ENCODE data around the gene IFTAP. TPM values are rescaled to one million over a fixed set of nuclear protein-coding genes. Genes with fewer than 3 reads are reported as not detected.

Gene IFTAP
- total RNA-seq, 4 donors from 2014 or later = 1.5 to 14.9 (median 8.6) TPM

DNA sequence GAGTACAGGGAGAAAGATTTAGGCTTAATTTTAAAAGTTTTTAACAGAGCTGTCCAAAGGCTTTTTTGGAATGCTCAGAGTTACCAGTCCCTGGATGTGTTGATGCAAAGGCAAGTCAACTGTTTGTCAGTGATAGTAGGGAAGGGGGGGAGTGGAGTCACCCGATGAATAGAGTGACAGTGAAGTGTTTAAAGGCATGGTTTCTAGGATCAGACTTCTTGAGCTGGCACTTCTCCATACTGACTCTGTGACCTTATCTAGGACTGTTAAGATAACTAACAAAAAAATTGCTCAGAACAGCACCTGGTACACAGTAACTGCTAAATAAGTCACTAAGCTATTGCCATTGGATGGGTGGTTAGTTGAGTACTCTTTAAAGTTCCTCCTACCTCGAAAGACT is 15.1 kb downstream of the IFTAP start:
- no peak for DNase-seq
- no peak overlapping the region for H3K27ac ChIP-seq
- H3K4me3 ChIP-seq = no peak overlapping the region
- H3K36me3 ChIP-seq = no peaks in the 10 kb centered on the region
- H3K4me1 ChIP-seq = no peaks in the 10 kb centered on the region
- TF ChIP-seq POLR2A (IDR thresholded peaks at IDR 0.05) = no peak
- TF ChIP-seq, protein P1, sequence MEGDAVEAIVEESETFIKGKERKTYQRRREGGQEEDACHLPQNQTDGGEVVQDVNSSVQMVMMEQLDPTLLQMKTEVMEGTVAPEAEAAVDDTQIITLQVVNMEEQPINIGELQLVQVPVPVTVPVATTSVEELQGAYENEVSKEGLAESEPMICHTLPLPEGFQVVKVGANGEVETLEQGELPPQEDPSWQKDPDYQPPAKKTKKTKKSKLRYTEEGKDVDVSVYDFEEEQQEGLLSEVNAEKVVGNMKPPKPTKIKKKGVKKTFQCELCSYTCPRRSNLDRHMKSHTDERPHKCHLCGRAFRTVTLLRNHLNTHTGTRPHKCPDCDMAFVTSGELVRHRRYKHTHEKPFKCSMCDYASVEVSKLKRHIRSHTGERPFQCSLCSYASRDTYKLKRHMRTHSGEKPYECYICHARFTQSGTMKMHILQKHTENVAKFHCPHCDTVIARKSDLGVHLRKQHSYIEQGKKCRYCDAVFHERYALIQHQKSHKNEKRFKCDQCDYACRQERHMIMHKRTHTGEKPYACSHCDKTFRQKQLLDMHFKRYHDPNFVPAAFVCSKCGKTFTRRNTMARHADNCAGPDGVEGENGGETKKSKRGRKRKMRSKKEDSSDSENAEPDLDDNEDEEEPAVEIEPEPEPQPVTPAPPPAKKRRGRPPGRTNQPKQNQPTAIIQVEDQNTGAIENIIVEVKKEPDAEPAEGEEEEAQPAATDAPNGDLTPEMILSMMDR (IDR thresholded peaks at IDR 0.05) = no peak
- H3K27me3 ChIP-seq = no peaks in the 10 kb centered on the region
- no peaks in the 10 kb centered on the region for H3K9me3 ChIP-seq

DNA sequence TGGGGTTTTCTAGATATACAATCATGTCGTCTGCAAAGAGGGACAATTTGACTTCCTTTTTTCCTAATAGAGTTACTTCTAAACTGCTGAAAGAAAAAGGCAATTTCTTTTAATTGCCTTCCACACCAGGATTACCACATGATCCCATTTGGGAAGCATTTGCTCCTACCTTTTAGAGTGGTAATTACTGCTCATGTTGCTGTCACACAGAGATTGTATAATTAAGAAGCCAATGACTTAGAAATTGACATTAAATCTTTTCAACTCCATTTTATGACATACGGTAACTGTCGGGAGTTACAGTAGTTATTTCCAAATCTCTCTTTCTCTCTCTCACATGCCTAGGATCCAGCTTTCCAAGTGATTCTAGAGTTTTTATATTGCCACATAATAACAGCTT is 21.5 kb downstream of the IFTAP start:
- no peak for DNase-seq
- Histone ChIP-seq H3K4me3 (no peak overlapping the region), H3K27ac (no peak overlapping the region), H3K27me3 (no peaks in the 10 kb centered on the region), H3K9me3 (no peaks in the 10 kb centered on the region), H3K36me3 (no peaks in the 10 kb centered on the region), H3K4me1 (no peaks in the 10 kb centered on the region)
- TF ChIP-seq POLR2A (IDR thresholded peaks at IDR 0.05) = no peak
- TF ChIP-seq, protein P1 (IDR thresholded peaks at IDR 0.05) = no peak

DNA sequence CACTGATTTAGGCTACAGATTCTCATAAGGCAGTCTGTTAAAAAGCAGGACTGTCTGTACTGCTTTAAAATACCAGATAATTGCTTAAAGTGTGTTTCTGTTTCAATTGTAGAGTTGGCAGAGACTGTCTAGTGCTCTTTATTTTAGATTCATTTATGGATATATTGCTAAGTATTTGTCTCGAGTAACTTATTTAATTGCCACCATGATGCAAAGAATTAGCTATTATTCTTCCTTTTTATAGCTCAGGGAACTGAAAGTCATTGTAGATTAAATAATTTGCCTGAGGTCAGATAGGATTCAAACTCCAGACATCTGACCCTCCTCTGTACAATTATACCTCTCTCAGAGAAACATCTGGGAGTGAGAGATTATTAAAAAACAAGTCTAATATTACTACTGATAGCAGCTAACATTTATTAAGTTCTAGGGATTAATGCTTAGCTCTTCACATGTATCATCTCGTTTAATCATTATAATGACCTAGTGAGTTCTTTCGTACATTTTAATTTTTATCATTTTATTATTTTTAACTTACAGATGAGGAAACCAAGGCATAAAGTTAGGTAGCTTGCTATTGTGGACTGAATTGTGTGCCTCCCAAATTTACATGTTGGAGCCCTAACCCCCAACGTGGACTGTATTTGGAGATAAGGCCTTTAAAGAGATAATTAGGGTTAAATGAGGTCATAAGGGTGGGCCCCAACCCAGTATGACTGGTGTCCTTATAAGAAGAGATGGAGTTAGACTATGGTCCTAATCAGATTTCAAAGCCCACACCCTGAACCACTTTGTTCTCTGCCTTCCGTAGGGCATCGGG is 23.5 kb downstream of the IFTAP start:
- TF ChIP-seq POLR2A (IDR thresholded peaks at IDR 0.05) = no peak
- no peak overlapping the region for H3K4me3 ChIP-seq
- no peaks in the 10 kb centered on the region for H3K36me3 ChIP-seq
- no peaks in the 10 kb centered on the region for H3K4me1 ChIP-seq
- H3K27me3 ChIP-seq = no peaks in the 10 kb centered on the region
- no peaks in the 10 kb centered on the region for H3K9me3 ChIP-seq
- no peak overlapping the region for H3K27ac ChIP-seq
- no peak for DNase-seq

DNA sequence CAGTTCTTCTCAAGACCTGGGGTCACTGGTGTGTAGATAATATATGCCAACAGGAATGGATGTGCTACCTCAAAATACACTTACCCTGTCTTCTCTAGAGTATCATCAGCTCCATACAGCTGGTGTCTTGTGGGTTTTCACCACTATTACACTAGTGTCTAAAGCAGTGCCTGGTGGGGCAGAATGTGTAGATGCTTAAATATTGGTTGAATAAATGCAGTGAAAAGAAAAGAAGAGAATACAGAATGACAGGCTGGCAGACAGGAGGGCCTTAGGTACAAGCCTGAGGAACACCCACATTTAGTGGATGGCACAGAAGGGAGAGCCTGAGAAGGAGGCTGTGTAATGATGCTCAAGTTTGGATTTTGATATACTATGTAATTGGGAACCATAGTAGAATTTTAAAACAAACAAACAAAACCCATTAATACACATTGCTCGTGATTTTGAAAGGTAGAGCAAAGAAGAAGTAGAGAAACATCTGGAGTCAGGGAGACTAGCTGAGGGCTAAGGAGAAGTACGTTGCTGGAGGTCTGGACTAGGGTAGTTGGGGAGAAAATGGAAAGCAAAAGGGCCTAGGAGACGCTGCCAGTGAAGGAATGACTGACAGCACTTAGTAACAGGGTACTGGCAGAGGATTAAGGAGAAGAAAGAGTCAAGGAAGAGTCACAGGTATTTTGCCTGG is 24.2 kb downstream of the IFTAP start:
- Histone ChIP-seq H3K36me3 (no peaks in the 10 kb centered on the region), H3K27me3 (no peaks in the 10 kb centered on the region), H3K27ac (no peak overlapping the region), H3K4me1 (no peaks in the 10 kb centered on the region), H3K9me3 (no peaks in the 10 kb centered on the region), H3K4me3 (no peak overlapping the region)
- TF ChIP-seq, protein P1 (IDR thresholded peaks at IDR 0.05) = no peak
- TF ChIP-seq POLR2A (IDR thresholded peaks at IDR 0.05) = no peak
- DNase-seq = no peak

DNA sequence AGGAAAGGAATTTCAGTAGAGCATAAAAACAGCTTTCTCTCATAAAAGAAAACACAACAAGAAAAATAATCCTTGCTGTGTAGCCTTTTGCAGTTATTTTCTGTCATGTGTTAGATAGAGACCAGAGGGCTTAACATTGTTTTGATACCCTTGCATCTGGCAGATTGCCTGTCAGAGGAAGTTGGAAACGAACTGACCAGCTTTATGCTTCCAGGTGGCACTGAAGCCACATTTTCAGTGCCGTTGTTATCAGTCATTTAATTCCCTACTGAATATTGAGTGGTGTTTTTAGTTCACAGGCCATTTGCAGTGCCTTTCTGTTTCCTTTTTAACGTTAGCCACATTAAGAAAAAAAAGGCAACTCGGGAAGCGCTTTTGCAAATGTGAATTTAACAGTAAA is 25.2 kb downstream of the IFTAP start:
- TF ChIP-seq, protein P1 (IDR thresholded peaks at IDR 0.05) = no peak
- no peak for TF ChIP-seq POLR2A (IDR thresholded peaks at IDR 0.05)
- no peaks in the 10 kb centered on the region for H3K36me3 ChIP-seq
- H3K27ac ChIP-seq = no peak overlapping the region
- no peak overlapping the region for H3K4me3 ChIP-seq
- no peaks in the 10 kb centered on the region for H3K4me1 ChIP-seq
- H3K27me3 ChIP-seq = no peaks in the 10 kb centered on the region
- no peak for DNase-seq
- H3K9me3 ChIP-seq = no peaks in the 10 kb centered on the region

DNA sequence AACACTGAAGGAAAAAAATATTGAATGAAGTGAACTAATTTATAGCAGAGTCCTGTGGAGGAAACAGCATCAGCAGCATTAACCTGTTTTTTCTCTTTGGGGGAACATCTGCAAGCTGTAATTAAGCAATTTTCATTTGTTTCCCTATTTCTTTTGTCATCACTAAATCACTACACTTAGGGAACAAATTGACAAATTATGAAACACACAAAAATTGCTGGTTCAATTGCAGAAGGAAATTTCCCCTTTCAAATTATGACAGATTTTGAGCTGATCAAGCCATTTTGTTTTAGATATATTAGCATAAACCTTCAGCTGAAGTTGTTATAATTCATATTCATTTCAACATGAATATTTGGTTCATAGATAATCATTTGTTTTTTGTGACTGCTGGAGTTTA is 25.9 kb downstream of the IFTAP start:
- Histone ChIP-seq H3K36me3 (no peaks in the 10 kb centered on the region), H3K9me3 (no peaks in the 10 kb centered on the region), H3K4me3 (no peak overlapping the region), H3K27ac (no peak overlapping the region), H3K27me3 (no peaks in the 10 kb centered on the region), H3K4me1 (no peaks in the 10 kb centered on the region)
- TF ChIP-seq, protein P1 (IDR thresholded peaks at IDR 0.05) = no peak
- no peak for TF ChIP-seq POLR2A (IDR thresholded peaks at IDR 0.05)
- no peak for DNase-seq

Data from Peyer's patch (tissue), 4 donors.